ENCODE data around the gene VPS37C. TPM values are rescaled to one million over a fixed set of nuclear protein-coding genes. Genes with fewer than 3 reads are reported as not detected.

The VPS37C gene
- total RNA-seq, 2 donors from 2014 or later, result 13.2 to 21.1 TPM

DNA sequence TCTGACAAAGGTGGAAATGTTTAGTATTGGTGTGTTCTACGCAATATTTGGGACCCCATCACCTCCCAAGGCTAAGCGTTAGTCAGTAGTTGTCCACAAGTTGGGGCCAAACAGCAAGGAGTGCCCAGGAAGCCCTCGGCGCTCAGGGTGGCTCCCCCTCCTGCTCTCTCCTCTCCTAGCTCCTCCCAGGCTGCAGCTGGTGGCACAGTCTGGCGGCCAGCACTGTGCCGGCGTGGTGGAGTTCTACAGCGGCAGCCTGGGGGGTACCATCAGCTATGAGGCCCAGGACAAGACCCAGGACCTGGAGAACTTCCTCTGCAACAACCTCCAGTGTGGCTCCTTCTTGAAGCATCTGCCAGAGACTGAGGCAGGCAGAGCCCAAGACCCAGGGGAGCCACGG, 42.2 kb downstream of the VPS37C start:
- Histone ChIP-seq H3K36me3 (replicated peaks in 1 of 2; ENCODE audit: insufficient read depth in 1 of 2, low read depth in 2 of 2) (no peaks in the 10 kb centered on the region), H3K4me3 (no peak overlapping the region), H3K9me3 (no peaks in the 10 kb centered on the region), H3K27me3 (no peaks in the 10 kb centered on the region), H3K27ac (no peak overlapping the region), H3K4me1 (peaks cover 13% of the 10 kb centered on the region)
- intact Hi-C loops (cut with DNase I), result no loop called here
- DNase-seq (no peak), ATAC-seq (no peak)
- 43 to 47% methylated on average over 8 to 9 of the region's 9 CpGs for WGBS, 2 donors
- TF ChIP-seq, protein P1, sequence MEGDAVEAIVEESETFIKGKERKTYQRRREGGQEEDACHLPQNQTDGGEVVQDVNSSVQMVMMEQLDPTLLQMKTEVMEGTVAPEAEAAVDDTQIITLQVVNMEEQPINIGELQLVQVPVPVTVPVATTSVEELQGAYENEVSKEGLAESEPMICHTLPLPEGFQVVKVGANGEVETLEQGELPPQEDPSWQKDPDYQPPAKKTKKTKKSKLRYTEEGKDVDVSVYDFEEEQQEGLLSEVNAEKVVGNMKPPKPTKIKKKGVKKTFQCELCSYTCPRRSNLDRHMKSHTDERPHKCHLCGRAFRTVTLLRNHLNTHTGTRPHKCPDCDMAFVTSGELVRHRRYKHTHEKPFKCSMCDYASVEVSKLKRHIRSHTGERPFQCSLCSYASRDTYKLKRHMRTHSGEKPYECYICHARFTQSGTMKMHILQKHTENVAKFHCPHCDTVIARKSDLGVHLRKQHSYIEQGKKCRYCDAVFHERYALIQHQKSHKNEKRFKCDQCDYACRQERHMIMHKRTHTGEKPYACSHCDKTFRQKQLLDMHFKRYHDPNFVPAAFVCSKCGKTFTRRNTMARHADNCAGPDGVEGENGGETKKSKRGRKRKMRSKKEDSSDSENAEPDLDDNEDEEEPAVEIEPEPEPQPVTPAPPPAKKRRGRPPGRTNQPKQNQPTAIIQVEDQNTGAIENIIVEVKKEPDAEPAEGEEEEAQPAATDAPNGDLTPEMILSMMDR (IDR thresholded peaks at IDR 0.05), result no peak
- no peak for TF ChIP-seq POLR2A (IDR thresholded peaks at IDR 0.05)

DNA sequence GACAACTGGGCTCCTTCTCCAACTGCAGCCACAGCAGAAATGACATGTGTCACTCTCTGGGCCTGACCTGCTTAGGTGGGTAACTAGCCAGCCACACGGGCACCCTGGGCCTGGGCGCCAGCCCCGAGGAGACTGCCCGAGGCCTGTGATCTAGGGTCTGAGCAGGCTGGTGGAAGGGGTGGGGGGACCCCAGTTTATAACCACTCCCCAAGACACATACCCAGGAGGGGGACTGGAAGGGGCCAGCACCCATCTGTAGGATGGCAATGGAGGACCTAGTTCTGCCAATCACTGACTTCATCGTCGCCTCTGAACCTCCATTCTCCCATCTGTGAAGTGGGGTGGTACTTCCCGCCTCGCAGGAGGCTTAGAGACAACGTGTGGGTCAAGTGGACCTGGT, 42.8 kb downstream of the VPS37C start:
- Histone ChIP-seq H3K36me3 (replicated peaks in 1 of 2; ENCODE audit: insufficient read depth in 1 of 2, low read depth in 2 of 2) (no peaks in the 10 kb centered on the region), H3K27ac (no peak overlapping the region), H3K9me3 (no peaks in the 10 kb centered on the region), H3K27me3 (no peaks in the 10 kb centered on the region), H3K4me1 (peaks cover 13% of the 10 kb centered on the region), H3K4me3 (no peak overlapping the region)
- DNase-seq (no peak), ATAC-seq (no peak)
- WGBS, 2 donors, result 77 to 82% methylated on average over 5 to 9 of the region's 9 CpGs
- TF ChIP-seq POLR2A (IDR thresholded peaks at IDR 0.05), result no peak
- TF ChIP-seq, protein P1 (IDR thresholded peaks at IDR 0.05), result no peak
- intact Hi-C loops (cut with DNase I), result no loop called here

DNA sequence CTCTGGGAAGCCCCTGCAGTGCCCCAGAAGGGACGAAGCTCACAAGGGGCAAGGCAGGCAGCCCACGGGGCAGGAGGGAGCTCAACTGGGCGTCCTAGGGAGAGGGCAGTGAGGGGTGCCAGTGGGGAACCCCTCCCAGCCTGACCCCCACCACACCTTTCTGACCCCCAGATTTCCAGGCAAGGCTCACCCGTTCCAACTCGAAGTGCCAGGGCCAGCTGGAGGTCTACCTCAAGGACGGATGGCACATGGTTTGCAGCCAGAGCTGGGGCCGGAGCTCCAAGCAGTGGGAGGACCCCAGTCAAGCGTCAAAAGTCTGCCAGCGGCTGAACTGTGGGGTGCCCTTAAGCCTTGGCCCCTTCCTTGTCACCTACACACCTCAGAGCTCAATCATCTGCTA, 43.2 kb downstream of the VPS37C start:
- no peak for ATAC-seq
- Histone ChIP-seq H3K4me1 (peaks cover 13% of the 10 kb centered on the region), H3K9me3 (no peaks in the 10 kb centered on the region), H3K4me3 (no peak overlapping the region), H3K27ac (no peak overlapping the region), H3K36me3 (replicated peaks in 1 of 2; ENCODE audit: insufficient read depth in 1 of 2, low read depth in 2 of 2) (no peaks in the 10 kb centered on the region), H3K27me3 (no peaks in the 10 kb centered on the region)
- no peak for DNase-seq
- no peak for TF ChIP-seq POLR2A (IDR thresholded peaks at IDR 0.05)
- TF ChIP-seq, protein P1 (IDR thresholded peaks at IDR 0.05), result no peak
- 63% methylated on average over 9 of the region's 9 CpGs; no CpG with 5 or more reads in 1 of the 2 donors for WGBS, 2 donors
- intact Hi-C loops (cut with DNase I), result no loop called here

DNA sequence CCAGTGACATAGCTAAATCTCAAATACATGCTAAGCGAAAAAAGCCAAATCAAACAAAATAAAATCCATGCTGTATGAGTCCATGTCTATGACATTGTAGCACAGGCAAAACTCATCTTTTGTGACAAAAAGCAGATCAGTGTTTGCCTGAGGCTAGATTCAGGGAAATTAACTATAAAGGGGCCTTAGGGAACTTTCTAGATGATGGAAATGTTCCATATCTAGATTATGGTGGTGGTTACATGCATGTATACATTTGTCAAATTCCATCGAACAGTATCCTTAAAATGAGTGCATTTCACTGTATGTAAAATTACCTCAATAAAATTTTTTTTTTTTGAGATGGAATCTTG, 44.1 kb downstream of the VPS37C start:
- WGBS, 2 donors, result 88 to 91% methylated on average over 2 of the region's 2 CpGs
- Histone ChIP-seq H3K9me3 (no peaks in the 10 kb centered on the region), H3K27me3 (no peaks in the 10 kb centered on the region), H3K4me3 (no peak overlapping the region), H3K36me3 (replicated peaks in 1 of 2; ENCODE audit: insufficient read depth in 1 of 2, low read depth in 2 of 2) (no peaks in the 10 kb centered on the region), H3K27ac (no peak overlapping the region), H3K4me1 (peaks cover 13% of the 10 kb centered on the region)
- ATAC-seq, result no peak
- no peak for DNase-seq
- intact Hi-C loops (cut with DNase I), result no loop called here
- TF ChIP-seq, protein P1 (IDR thresholded peaks at IDR 0.05), result no peak
- no peak for TF ChIP-seq POLR2A (IDR thresholded peaks at IDR 0.05)

DNA sequence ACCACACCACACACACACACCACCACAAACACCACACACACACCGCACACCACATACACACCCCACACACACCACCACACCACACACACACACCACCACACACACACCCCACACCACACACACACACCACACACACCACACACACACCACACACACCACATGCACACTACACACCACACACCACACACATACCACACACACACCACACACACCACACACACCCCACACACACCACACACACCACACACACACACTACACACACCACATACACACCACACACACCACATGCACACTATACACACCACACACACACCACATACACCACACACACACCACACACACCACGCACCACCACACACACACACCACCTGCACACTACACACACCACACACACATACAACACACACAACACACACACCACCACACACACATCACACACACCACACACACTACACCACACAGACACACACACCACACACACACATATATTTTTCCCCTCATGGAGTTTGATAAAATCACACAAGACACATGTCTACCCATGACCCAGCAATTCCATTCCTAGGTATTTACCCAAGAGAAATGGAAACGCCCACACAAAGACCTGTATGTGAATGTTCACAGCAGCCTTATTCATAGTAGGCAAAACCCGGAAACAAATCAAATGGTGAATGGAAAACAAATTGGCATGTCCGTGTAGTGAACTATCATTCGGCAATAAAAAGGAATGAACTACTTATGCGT, 44.6 kb downstream of the VPS37C start:
- Histone ChIP-seq H3K36me3 (replicated peaks in 1 of 2; ENCODE audit: insufficient read depth in 1 of 2, low read depth in 2 of 2) (no peaks in the 10 kb centered on the region), H3K27me3 (no peaks in the 10 kb centered on the region), H3K9me3 (no peaks in the 10 kb centered on the region), H3K27ac (no peak overlapping the region), H3K4me1 (peaks cover 13% of the 10 kb centered on the region), H3K4me3 (no peak overlapping the region)
- TF ChIP-seq, protein P1 (IDR thresholded peaks at IDR 0.05), result no peak
- no peak for TF ChIP-seq POLR2A (IDR thresholded peaks at IDR 0.05)
- no peak for ATAC-seq
- 59 to 78% methylated on average over 7 of the region's 7 CpGs for WGBS, 2 donors
- intact Hi-C loops (cut with DNase I), result no loop called here
- no peak for DNase-seq

All from body of pancreas (tissue), 4 donors.